Body of pancreas (tissue), 4 donors: ENCODE data around the gene FETUB.

ENCODE experiments used
- CTCF ChIP-seq, 7 experiments: fragments of 450-650 bp in 4 of 7; fragments of 200-600 bp in 3 of 7; sonication (generic) in 3 of 7; IDR thresholded peaks; one replicate each; pipeline ENCODE4 v1.5.1; 2016 to 2019; ENCODE audit warnings: antibody characterized with exemption in 7 of 7
- POLR2A ChIP-seq, 3 donors: fragments of 450-650 bp; IDR thresholded peaks; one replicate each; pipeline ENCODE4 v1.6.1; 2016; ENCODE audit warnings: antibody characterized with exemption in 3 of 3, mild to moderate bottlenecking in 2 of 3

- TF ChIP-seq CTCF (IDR thresholded peaks at IDR 0.05): no peak
- no peak for TF ChIP-seq POLR2A (IDR thresholded peaks at IDR 0.05)
Measured at GRCh38 chr3:186640929-186641328, 730 bp downstream of the FETUB start.
